Dermis blood vessel endothelial cell (primary cell): ENCODE data around the gene ITGA7. TPM values are rescaled to one million over a fixed set of nuclear protein-coding genes. Genes with fewer than 3 reads are reported as not detected.

ENCODE experiments used
- DNase-seq: peaks from one replicate; pipeline ENCODE4 v3.0.0; 2010
- total RNA-seq: library from RNA; depleted of rRNA; stranded (reverse); fragments of >200 nt; gene quantifications from 2 replicates; pipeline ENCODE4 v1.2.3, GENCODE V29; 2014

Gene ITGA7
- total RNA-seq, 1 donor from 2014 or later: 0.68 TPM

- DNase-seq: peak; percentile 43
These were observed 9.6 kb upstream of the ITGA7 start for GRCh38 chr12:55717011-55718007.

GRCh38 chr12:55716582-55716957, 8.9 kb upstream of the ITGA7 start:
- DNase-seq: no peak

DNA sequence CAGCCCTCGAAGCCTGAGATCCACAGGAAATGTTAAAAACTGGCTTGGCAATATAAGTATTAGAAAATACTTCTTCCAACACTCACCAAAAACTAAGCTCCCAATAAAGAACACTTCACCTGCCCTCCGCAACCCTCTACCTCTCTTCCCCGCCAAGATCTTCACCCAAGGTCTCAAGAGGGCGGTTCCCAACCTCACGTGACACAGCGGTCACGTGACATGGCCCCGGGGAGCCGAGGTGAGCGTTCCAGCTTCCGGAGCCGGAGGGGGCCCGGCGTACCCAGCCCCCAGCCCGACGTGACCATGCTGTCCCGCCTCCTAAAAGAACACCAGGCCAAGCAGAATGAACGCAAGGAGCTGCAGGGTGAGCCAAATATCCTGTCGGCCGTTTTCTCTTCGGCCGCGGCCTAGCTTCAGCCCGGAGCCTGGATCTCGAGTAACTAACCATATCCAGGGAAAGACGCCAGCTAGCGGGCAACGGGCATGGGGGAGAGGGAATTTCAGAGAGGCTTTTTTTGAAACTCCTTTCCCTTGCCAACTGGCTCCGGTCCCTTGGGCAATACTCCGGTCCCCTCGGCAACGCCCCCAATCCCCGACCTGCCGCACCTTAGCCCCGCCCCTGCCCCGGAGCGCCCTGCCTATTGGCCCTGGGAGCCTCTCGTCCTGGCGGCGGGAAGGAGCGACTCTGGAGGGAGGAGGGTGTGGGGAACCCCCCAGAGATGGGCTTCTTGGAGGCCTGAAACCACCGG, 8.3 kb upstream of the ITGA7 start, which contains the start of gene BLOC1S1:
Gene BLOC1S1 (plus strand): TSS at position 214 of the 749 bp plus-strand sequence. CDS start 6 bp downstream, at position 220.
- DNase-seq: peak; percentile 94

DNA sequence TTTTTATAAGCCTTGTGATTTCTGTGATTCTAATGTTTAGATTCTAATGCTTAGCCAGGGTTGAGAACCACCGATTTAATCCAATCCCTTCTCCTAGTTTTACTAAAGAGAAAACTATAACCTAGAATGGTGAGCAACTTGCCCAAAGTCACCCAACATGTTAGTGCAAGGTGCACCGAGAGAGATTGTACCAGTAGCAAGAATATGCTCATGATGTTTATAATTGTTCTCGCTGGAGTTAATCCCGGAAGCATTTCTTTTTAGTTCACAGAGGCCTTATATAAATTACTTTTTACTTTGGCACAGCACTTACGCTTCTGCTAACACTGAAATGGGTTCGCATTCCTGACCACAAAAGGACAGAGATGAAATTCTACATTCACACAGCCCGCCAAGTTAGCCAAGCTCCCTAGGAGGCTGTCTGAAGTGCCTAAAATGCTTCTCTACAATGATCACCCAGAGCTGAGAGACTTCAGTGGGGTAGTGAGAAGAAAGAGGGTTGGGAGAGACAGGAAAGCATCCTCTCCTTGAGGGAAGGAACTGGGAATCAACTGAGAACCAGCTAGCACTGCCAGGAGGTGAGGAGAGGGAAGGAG, 7.6 kb upstream of the ITGA7 start:
- no peak for DNase-seq

DNA sequence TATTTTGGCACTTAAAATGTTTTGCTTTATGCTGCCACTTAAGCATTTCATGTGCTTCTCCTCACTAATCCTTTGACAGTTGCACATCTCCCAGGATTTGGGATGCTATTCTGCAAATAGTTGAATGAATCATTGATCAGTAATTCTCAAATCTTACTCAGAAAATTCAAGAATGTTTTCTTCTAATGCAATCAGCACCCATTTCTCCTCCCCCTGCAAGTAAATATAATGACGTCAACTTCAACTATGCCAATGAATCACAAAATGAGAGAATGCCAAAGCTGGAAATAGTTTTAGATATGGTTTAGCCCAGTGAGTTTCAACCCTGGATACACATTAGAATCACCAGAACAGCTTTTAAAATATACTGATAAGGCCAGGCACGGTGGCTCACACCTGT, 6.0 kb upstream of the ITGA7 start:
- no peak for DNase-seq

GRCh38 chr12:55712700-55713415, 5.2 kb upstream of the ITGA7 start:
- DNase-seq: no peak

- DNase-seq: no peak
These were observed 4.3 kb upstream of the ITGA7 start for GRCh38 chr12:55711786-55712553.

DNA sequence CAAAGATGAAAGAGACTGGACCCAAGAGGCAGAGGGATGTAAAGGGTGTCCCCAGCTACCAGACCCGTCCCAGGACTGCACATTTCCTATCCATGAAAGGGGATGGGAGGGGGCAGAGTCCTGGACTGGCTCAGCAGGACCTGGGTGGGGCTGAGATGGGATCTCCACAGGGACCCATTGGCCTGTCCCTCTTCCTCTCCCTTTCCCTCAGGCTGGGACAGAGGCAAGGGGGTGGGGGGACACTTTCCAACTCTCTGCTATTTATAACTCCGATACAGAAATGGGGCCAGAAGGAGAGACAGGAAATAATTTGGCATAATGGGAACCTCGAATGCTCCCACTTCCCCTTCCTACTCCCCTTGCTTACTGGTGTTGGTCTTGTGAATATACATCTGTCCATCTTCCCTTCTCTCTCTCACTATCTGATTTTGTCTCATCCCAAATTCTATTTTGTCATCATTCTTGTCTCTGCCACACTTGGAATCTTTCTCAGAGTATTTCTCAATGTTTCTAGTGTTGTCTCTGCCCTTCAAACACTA, 1.1 kb upstream of the ITGA7 start:
- DNase-seq: no peak

GRCh38 chr12:55707219-55707671, 459 bp downstream of the ITGA7 start:
- no peak for DNase-seq

DNA sequence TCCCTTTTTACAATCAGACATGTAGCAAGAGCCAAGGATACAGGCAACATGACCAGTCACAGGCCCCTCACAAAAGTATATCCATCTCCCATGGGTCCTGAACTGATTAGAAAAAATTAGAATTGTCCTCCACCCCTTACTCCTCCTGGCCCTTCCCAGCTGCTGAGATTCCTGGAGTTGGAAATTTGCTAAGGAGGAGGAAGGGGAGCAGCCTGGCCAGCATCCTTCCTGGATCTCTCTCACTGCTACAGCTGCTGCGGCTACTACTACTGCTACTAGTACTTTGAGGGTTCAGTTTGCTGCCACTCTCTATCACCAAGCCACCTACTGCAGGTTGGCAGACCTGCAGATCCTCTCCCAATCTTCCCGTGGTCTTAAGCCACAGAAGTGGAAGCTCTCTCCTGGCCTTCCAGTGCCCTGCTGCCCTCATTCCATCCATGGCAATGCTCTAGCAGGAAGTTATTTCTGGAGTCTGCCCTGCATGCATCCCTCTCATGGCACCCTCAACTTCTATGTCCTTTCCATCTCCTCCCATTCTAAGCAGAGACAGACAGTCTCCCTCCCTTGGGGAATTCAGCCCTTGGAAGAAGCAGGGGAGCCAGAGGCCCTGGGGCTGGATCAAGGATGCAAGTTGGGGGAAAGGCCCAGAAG, 1.0 kb downstream of the ITGA7 start:
- DNase-seq: no peak

DNA sequence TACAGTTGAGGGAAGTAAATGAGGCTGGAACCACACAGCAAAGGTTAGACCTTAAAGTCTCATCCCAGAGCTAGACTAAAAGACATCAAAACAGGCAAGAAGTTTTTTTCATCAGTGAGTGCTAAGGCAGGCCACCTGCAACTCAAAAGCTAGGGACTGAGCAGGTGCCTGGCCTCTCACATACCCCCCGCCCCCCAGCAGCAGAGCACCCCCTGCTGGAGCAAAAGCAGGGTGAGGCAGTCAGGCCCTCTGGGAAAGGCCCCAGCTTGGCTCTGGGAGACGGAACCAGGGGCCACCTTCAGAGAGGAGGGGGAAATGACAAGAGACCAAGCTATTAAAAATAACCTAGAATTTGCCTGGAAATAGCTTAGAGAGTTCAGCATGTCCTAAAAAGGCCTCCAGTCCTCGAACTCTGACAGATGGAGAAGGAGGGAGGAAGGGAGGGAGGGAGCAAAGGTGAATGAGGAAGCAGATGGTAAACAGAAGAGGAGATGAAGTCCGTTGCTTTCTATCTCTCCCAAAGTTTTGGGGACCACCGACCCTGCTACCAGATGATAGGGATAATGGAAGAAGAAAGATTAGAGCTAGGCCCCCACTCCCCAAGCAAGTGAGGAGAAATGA, 1.8 kb downstream of the ITGA7 start:
- no peak for DNase-seq

- DNase-seq: no peak
These were observed 2.6 kb downstream of the ITGA7 start for GRCh38 chr12:55704824-55705718.

- DNase-seq: no peak
These were observed 3.6 kb downstream of the ITGA7 start for GRCh38 chr12:55703901-55704761.

DNA sequence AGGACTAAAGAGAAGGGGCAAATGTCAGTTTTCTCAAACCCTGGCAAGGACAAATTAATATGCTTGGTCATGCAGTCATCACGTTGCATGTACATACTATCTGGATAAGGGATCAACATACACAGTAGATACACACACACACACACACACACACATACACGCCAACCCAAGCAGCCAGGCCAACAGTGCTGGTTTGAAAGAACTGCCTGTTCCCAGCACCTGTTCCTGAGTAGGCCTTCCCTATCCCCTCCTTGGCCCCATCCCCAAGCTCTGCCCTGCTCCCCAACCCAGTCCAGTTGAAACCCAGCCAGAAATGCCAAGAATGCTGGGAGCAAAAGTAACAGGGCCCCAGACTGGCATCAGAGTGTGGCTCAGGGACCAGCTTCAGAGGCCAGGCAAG, 4.4 kb downstream of the ITGA7 start:
- no peak for DNase-seq

GRCh38 chr12:55702861-55703260, 4.8 kb downstream of the ITGA7 start:
- DNase-seq: no peak

DNA sequence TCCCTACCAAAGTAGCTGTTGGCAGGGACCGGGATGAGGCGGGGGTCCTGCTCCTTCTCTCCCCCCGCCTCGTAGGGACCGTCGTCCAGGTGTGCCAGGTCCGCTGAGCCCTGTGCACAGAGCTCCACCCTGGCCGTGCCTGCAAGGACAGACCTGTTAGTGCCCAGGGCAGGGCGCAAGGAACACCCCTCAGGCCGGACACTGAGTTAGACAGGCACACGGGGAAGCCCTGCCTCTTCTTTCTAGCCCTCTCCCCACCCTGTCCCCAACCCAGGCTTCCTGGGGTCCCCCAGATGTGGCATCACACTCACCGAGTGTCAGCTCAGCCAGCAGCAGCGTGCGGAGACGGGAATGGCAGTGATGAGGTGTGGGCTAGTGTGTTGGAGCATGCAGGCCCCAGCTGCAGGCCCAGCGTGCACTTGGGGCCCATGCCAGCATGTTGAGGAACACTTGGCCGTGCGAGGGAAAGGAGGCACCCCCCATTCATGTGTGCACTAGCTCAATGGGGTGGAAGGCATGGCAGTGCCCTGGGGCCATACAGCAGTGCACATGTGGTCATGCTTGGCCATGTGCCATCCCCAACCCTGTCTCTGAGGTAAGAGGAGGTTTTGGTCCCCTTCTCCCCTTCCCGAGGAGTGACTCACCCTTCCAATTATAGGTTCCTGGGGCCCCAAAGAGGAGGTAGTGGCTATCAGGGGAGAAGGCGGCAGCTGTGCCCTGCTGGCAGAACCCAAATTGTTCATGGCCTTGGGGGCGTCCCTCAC, 7.3 kb downstream of the ITGA7 start:
- no peak for DNase-seq

GRCh38 chr12:55699471-55700055, 8.1 kb downstream of the ITGA7 start:
- no peak for DNase-seq
